Activated naive CD8-positive, alpha-beta T cell treated with anti-CD3 and anti-CD28 coated beads, Interleukin-2, amount 50 U/mL, for 16 hours (primary cell): ENCODE measurements around the gene ELMOD2.

ENCODE experiments used
- DNase-seq: peaks from one replicate; pipeline ENCODE4 v3.0.0-alpha.2; 2020; ENCODE audit warnings: low read depth, low spot score

ELMOD2 gene

GRCh38 chr4:140581078-140581477 is 57.1 kb downstream of the ELMOD2 start:
- no peak for DNase-seq

DNA sequence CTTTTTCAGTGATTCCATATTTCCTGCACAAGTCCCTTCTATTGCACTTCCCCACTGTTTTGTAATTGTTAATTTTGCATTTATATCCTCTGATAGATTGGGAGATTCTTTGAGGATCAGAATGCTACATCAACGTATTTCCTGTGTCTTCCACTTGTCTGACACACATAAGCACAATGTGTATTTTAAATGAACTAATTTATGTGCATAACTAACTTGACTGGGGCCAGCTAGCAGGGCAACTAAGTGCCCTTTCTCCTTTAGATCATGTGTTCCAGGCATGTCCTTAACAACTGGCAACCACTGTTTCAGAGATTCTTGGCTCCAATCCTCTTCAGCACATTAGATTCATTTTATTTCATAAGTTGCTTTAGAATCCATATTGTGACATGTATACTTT is 60.5 kb downstream of the ELMOD2 start:
- no peak for DNase-seq

- no peak for DNase-seq
These were observed 71.1 kb downstream of the ELMOD2 start for GRCh38 chr4:140595065-140595464.

- no peak for DNase-seq
These were observed 76.4 kb downstream of the ELMOD2 start for GRCh38 chr4:140600408-140600807.

DNA sequence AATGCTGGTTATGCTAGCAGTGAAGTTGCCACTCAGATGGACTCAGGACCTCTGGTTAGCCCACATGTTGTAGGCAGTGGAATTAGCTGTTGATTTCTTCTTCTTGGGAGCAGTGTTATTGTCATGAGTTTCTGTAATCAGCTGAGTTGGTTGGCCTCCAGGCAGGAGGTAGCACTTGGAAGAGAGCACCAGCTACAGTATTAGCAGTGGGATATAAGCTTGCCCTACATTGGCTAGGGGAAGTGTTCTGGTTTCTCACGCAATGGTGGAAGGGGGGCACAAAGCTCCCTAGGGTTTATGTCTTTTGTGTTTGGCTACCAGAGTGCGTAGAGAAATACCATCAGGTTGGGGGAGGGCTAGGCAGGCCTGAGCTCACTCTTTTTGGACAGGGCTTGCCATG is 78.7 kb downstream of the ELMOD2 start:
- DNase-seq = no peak

- no peak for DNase-seq
These were observed 79.3 kb downstream of the ELMOD2 start for GRCh38 chr4:140603286-140603685.
